WTC11 (cell line): ENCODE data around the gene TTLL5. TPM values are rescaled to one million over a fixed set of nuclear protein-coding genes. Genes with fewer than 3 reads are reported as not detected.

ENCODE experiments used
- ATAC-seq: fragments of 200-7000 bp; cut with Tn5 transposase; 2 replicates; pipeline ENCODE4 v1.10.0; 2021; ENCODE audit warnings: mild to moderate bottlenecking, moderate library complexity
- CTCF ChIA-PET: fragments of 300-600 bp; sonication (Branson Sonifier 250); formaldehyde crosslinking; loops from one replicate; lab custom pipeline; 2021; ENCODE audit warnings: antibody characterized with exemption; lab: Charles Lee
- POLR2A ChIA-PET: fragments of 350-600 bp; sonication (Branson Sonifier 250); formaldehyde crosslinking; loops from one replicate; lab custom pipeline; 2021; ENCODE audit warnings: antibody characterized with exemption; lab: Charles Lee
- DNase-seq: peaks from one replicate; pipeline ENCODE4 v3.0.0; 2021; ENCODE audit warnings: low spot score
- H3K27ac Mint-ChIP-seq: 2 replicates; pipeline ENCODE4 v1.8.0; 2021; ENCODE audit warnings: mixed read lengths
- H3K27me3 Mint-ChIP-seq: 2 replicates; pipeline ENCODE4 v1.8.0; 2021; ENCODE audit warnings: low read depth, mild to moderate bottlenecking, moderate library complexity, mixed read lengths
- H3K36me3 Mint-ChIP-seq: 2 replicates; pipeline ENCODE4 v1.8.0; 2021; ENCODE audit warnings: mixed read lengths
- H3K4me1 Mint-ChIP-seq: 2 replicates; pipeline ENCODE4 v1.8.0; 2022; ENCODE audit warnings: mixed read lengths
- H3K4me3 Mint-ChIP-seq: 2 replicates; pipeline ENCODE4 v1.8.0; 2021; ENCODE audit warnings: mild to moderate bottlenecking, moderate library complexity, mixed read lengths
- H3K9me3 Mint-ChIP-seq: 2 replicates; pipeline ENCODE4 v1.8.0; 2021; ENCODE audit warnings: mixed read lengths
- E2F4 ChIP-seq: sonication (generic); formaldehyde crosslinking; IDR thresholded peaks from 2 replicates; pipeline ENCODE4 v1.8.1; 2022; ENCODE audit warnings: low read depth, mild to moderate bottlenecking, moderate library complexity, missing genetic modification reagents, borderline replicate concordance
- ELF4 ChIP-seq: sonication (generic); formaldehyde crosslinking; IDR thresholded peaks from 2 replicates; pipeline ENCODE4 v1.8.1; 2022; ENCODE audit warnings: low read depth, mild to moderate bottlenecking, moderate library complexity, missing genetic modification reagents
- ESRRA ChIP-seq: sonication (generic); formaldehyde crosslinking; IDR thresholded peaks from 2 replicates; pipeline ENCODE4 v1.8.1; 2022; ENCODE audit warnings: mild to moderate bottlenecking, missing genetic modification reagents, borderline replicate concordance
- FOXJ3 ChIP-seq: sonication (generic); formaldehyde crosslinking; IDR thresholded peaks from 2 replicates; pipeline ENCODE4 v1.9.0; 2021; ENCODE audit warnings: missing genetic modification reagents, mild to moderate bottlenecking, borderline replicate concordance
- FOXP1 ChIP-seq: sonication (generic); formaldehyde crosslinking; IDR thresholded peaks from 2 replicates; pipeline ENCODE4 v1.8.0; 2022; ENCODE audit warnings: missing genetic modification reagents, mild to moderate bottlenecking, moderate library complexity, borderline replicate concordance
- IRF1 ChIP-seq: sonication (generic); formaldehyde crosslinking; IDR thresholded peaks from 2 replicates; pipeline ENCODE4 v1.8.0; 2023; ENCODE audit warnings: missing genetic modification reagents
- JUN ChIP-seq: sonication (generic); formaldehyde crosslinking; IDR thresholded peaks from 2 replicates; pipeline ENCODE4 v1.8.0; 2023; ENCODE audit warnings: mild to moderate bottlenecking, missing genetic modification reagents
- MAX ChIP-seq: sonication (generic); formaldehyde crosslinking; IDR thresholded peaks from 2 replicates; pipeline ENCODE4 v1.8.0; 2022; ENCODE audit warnings: mild to moderate bottlenecking, missing genetic modification reagents
- MLX ChIP-seq: sonication (generic); formaldehyde crosslinking; IDR thresholded peaks from 2 replicates; pipeline ENCODE4 v1.8.1; 2023; ENCODE audit warnings: mild to moderate bottlenecking, missing genetic modification reagents, moderate library complexity
- MYBL2 ChIP-seq: sonication (generic); formaldehyde crosslinking; IDR thresholded peaks from 2 replicates; pipeline ENCODE4 v1.8.1; 2023; ENCODE audit warnings: mild to moderate bottlenecking, moderate library complexity, missing genetic modification reagents
- OVOL2 ChIP-seq: fragments of 250-450 bp; sonication (Bioruptor Pico); IDR thresholded peaks from 2 replicates; pipeline ENCODE4 v1.9.0; 2021; ENCODE audit warnings: mild to moderate bottlenecking, borderline replicate concordance
- SMAD3 ChIP-seq: sonication (generic); formaldehyde crosslinking; IDR thresholded peaks from 2 replicates; pipeline ENCODE4 v1.8.0; 2022; ENCODE audit warnings: missing genetic modification reagents, mild to moderate bottlenecking, borderline replicate concordance
- SMAD4 ChIP-seq: sonication (generic); formaldehyde crosslinking; IDR thresholded peaks from 2 replicates; pipeline ENCODE4 v1.8.0; 2022; ENCODE audit warnings: mild to moderate bottlenecking, missing genetic modification reagents
- SP1 ChIP-seq: sonication (generic); formaldehyde crosslinking; conservative IDR thresholded peaks from 2 replicates; pipeline ENCODE4 v1.8.1; 2022; ENCODE audit warnings: missing genetic modification reagents
- TCF7 ChIP-seq: sonication (generic); formaldehyde crosslinking; IDR thresholded peaks from 2 replicates; pipeline ENCODE4 v1.8.0; 2022; ENCODE audit warnings: mild to moderate bottlenecking, low read depth, missing genetic modification reagents, moderate library complexity
- TEAD1 ChIP-seq: sonication (generic); formaldehyde crosslinking; IDR thresholded peaks from 2 replicates; pipeline ENCODE4 v1.8.0; 2022; ENCODE audit warnings: mild to moderate bottlenecking, missing genetic modification reagents
- USF2 ChIP-seq: sonication (generic); formaldehyde crosslinking; IDR thresholded peaks from 2 replicates; pipeline ENCODE4 v1.8.1; 2023; ENCODE audit warnings: mild to moderate bottlenecking, missing genetic modification reagents, moderate library complexity
- ZMAT4 ChIP-seq: fragments of 250-450 bp; sonication (Bioruptor Pico); IDR thresholded peaks from 2 replicates; pipeline ENCODE4 v1.9.0; 2021; ENCODE audit warnings: mild to moderate bottlenecking
- ZNF317 ChIP-seq: sonication (generic); formaldehyde crosslinking; IDR thresholded peaks from 2 replicates; pipeline ENCODE4 v1.8.1; 2023; ENCODE audit warnings: low read depth, mild to moderate bottlenecking, moderate library complexity, missing genetic modification reagents, borderline replicate concordance
- ZNF423 ChIP-seq: fragments of 250-450 bp; sonication (Bioruptor Pico); IDR thresholded peaks from 2 replicates; pipeline ENCODE4 v2.1.2; 2022; ENCODE audit warnings: mild to moderate bottlenecking, moderate library complexity
- ZSCAN18 ChIP-seq: fragments of 250-450 bp; sonication (Bioruptor Pico); IDR thresholded peaks from 2 replicates; pipeline ENCODE4 v2.1.2; 2022; ENCODE audit warnings: mild to moderate bottlenecking, moderate library complexity
- total RNA-seq: library from RNA; stranded (reverse); gene quantifications from 3 replicates; pipeline ENCODE4 v1.2.3, GENCODE V29; 2021

TTLL5 gene
- total RNA-seq, 1 experiment from 2014 or later, result 39.6 TPM

- TF ChIP-seq ZMAT4 (CRISPR knock-in tag) (no peak), ZNF423 (no peak), JUN (no peak), TCF7 (CRISPR knock-in tag) (no peak), USF2 (CRISPR knock-in tag) (no peak), OVOL2 (no peak), SMAD3 (CRISPR knock-in tag) (no peak), IRF1 (no peak)
- TF ChIP-seq, all 79 proteins: peak for 0
Measured at GRCh38 chr14:75742867-75743266, 81.8 kb downstream of the TTLL5 start (continued).

- no peaks in the 10 kb centered on the region; the same call in 1 of the 2 replicates for H3K27me3 Mint-ChIP-seq
Measured at GRCh38 chr14:75747899-75748298, 86.9 kb downstream of the TTLL5 start.

More at GRCh38 chr14:75747899-75748298, 86.9 kb downstream of the TTLL5 start:
- ATAC-seq, result no peak
- Mint-ChIP-seq H3K4me1 (peaks cover 5% of the 10 kb centered on the region; the same call in 1 of the 2 replicates), H3K4me3 (no peak overlapping the region)
- CTCF ChIA-PET, result no interaction called here
- TF ChIP-seq MYBL2 (no peak), E2F4 (CRISPR knock-in tag) (no peak), USF2 (CRISPR knock-in tag) (no peak), FOXP1 (no peak), MLX (no peak), JUN (no peak), FOXJ3 (CRISPR knock-in tag) (no peak), ZSCAN18 (no peak), SMAD4 (CRISPR knock-in tag) (no peak), ESRRA (CRISPR knock-in tag) (no peak), ZNF317 (CRISPR knock-in tag) (no peak), TEAD1 (CRISPR knock-in tag) (no peak), SP1 (CRISPR knock-in tag) (no peak), MAX (CRISPR knock-in tag) (no peak), ELF4 (CRISPR knock-in tag) (no peak)
- TF ChIP-seq, all 79 proteins: peak for 0
- H3K27ac Mint-ChIP-seq, result no peak overlapping the region
- POLR2A ChIA-PET, result no interaction called here
- peaks cover 15% of the 10 kb centered on the region for H3K9me3 Mint-ChIP-seq
- DNase-seq, result no peak
- H3K36me3 Mint-ChIP-seq, result peaks cover 47% of the 10 kb centered on the region
